ENCODE results near the gene HCAR1.
"Not testable (repeated sequence)": the region's sequence is repeated elsewhere in the genome, so short reads cannot be mapped to it uniquely, and the experiment has no call there.

Gene HCAR1

GRCh38 chr12:122721057-122721545, 9.5 kb downstream of the HCAR1 start:
- no peak for DNase-seq (ENCODE audit: low read depth in 2 of 2)

- not testable (repeated sequence) for DNase-seq (ENCODE audit: low read depth in 2 of 2)
Measured at GRCh38 chr12:122716658-122717057, 14.0 kb downstream of the HCAR1 start, which contains the start of gene HCAR3. Gene HCAR3, minus strand, starts transcription at chr12:122716811. Its CDS starts 74 bp downstream, at chr12:122716737.

GRCh38 chr12:122715211-122715610, 15.4 kb downstream of the HCAR1 start:
- DNase-seq (ENCODE audit: low read depth in 2 of 2): not testable (repeated sequence)

DNA sequence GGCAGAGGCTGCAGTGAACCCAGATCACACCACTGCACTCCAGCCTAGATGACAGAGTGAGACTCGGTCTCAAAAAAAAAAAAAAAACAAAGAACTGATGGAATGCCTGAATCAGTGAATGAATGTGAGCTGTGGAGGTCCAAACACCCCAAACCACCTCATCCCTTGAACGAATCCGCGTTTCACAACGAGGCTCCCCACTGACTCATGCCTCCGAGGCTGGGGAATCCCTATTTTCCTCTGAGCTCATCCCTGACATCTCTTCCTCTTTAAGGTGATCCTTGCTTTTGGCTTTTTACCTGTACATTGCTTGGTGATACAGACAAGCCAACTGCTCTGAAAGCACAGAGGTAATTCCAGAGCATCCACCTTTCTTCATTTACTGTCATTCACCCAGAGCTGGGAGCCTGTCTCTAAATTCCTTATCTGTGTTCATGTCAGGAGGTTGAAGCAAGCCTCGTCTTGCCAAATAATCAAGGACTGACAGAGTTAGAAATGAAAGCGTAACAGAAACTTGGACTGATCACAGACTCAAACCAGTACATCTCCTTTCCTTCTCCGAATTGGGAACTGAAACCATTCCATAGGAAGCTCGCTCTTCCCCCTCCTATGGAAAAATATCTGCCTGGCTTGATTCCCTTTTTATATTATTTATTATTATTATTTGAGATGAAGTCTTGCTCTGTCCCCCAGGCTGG, 17.0 kb downstream of the HCAR1 start:
- DNase-seq (ENCODE audit: low read depth in 2 of 2): not testable (repeated sequence)

DNA sequence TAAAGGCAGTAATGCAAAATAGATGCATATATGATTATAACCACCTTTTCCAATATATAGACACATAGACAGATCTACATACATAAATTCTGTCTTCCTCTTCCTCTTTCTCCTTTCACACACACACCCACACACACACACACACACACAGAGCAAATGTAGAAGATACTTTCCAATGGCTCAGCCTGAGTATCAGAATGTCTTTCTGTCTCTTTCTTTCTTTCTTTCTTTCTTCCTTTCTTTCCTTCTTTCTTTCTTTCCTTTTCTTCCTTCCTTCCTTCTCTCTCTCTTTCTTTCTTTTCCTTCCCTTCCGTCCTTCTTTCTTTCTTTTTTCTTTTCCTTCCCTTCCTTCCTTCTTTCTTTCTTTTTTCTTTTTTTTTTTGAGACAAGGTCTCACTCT, 19.4 kb downstream of the HCAR1 start:
- DNase-seq (ENCODE audit: low read depth in 2 of 2): not testable (repeated sequence)

DNA sequence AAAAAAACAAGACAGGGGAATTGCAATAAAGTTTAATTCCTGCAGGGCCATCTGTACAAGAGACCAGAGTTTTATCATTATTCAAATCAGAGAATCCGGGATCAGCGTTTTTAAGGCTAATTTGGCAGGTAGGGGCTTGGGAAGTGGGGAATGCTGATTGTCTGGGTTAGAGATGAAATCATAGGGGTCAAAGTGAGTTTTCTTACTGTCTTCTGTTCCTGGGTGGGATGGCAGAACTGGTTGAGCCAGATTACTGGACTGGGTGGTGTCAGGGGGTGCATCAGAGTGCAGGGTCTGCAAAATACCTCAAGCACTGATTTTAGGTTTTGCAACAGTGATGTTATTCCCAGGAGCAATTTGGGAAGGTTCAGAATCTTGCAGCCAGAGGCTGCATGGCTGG, 20.3 kb downstream of the HCAR1 start:
- DNase-seq (ENCODE audit: low read depth in 2 of 2): not testable (repeated sequence)

DNA sequence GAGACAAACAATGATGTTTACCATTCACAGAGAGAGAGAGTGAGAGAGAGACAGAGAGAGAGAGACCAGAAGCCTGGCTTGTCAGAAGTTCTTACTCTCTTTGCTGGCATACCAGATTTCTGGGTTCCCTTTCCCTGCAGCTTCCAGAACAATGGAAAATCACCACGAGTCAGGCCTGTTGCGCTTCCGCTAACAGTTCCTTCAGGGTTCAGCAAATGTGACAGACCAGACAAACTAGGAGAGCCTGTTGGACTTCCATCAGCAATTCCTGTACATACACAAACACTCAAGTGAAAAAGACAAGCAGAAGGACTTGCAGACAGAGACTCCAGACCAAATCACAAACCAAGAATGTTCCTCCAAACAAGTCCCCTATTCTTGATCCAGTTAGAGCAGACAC, 21.4 kb downstream of the HCAR1 start:
- not testable (repeated sequence) for DNase-seq (ENCODE audit: low read depth in 2 of 2)

DNA sequence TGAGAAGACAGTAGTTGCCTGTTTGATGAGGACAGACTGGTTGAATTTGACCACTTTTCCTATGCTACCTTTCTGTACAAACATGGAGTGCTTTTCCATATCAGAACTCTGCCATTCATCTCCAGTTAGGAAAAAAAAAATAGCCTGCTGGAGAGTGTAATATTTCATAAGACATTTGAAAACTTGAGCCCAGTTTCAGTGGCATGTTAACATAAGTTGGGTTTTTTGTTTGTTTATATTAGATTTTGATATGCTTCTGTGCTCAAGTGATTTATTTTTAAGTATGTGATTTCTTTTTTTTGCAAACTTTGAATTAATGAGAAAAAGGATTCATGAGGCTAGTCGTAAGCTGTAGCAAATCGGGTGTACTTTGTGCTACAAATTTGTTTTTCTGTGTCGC, 26.8 kb downstream of the HCAR1 start:
- DNase-seq (ENCODE audit: low read depth in 2 of 2): not testable (repeated sequence)

GRCh38 chr12:122702890-122703611, 27.6 kb downstream of the HCAR1 start, which contains the start of gene HCAR2:
Gene HCAR2, minus strand, starts transcription at chr12:122703357. Its CDS starts 74 bp downstream, at chr12:122703283.
- DNase-seq (ENCODE audit: low read depth in 2 of 2): not testable (repeated sequence)

- DNase-seq (ENCODE audit: low read depth in 2 of 2): not testable (repeated sequence)
Measured at GRCh38 chr12:122701481-122701880, 29.2 kb downstream of the HCAR1 start.

DNA sequence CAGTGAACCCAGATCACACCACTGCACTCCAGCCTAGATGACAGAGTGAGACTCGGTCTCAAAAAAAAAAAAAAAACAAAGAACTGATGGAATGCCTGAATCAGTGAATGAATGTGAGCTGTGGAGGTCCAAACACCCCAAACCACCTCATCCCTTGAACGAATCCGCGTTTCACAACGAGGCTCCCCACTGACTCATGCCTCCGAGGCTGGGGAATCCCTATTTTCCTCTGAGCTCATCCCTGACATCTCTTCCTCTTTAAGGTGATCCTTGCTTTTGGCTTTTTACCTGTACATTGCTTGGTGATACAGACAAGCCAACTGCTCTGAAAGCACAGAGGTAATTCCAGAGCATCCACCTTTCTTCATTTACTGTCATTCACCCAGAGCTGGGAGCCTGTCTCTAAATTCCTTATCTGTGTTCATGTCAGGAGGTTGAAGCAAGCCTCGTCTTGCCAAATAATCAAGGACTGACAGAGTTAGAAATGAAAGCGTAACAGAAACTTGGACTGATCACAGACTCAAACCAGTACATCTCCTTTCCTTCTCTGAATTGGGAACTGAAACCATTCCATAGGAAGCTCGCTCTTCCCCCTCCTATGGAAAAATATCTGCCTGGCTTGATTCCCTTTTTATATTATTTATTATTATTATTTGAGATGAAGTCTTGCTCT, 30.5 kb downstream of the HCAR1 start:
- DNase-seq (ENCODE audit: low read depth in 2 of 2): not testable (repeated sequence)

- not testable (repeated sequence) for DNase-seq (ENCODE audit: low read depth in 2 of 2)
Measured at GRCh38 chr12:122696922-122697321, 33.7 kb downstream of the HCAR1 start.

- DNase-seq (ENCODE audit: low read depth in 2 of 2): no peak
Measured at GRCh38 chr12:122691566-122691965, 39.1 kb downstream of the HCAR1 start.

DNA sequence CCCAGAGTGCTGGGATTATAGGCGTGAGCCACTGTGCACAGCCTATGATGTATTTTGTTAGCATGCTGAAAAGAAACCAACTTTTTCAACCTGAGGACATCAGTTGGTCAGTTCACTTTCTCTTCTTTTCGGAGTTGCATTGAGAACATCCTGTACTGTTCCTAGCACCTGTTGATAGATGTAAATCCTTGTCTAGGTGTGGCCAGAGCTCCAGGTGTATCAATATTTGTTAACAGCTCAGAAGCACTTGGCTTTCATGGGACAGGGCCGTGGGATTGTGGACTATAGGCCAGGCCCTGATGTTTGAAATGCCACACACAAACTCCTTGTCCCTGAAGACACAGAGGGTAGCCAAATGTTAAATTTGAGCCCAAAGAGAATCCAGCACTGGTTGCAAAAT, 42.4 kb downstream of the HCAR1 start:
- no peak for DNase-seq (ENCODE audit: low read depth in 2 of 2)

- no peak for DNase-seq (ENCODE audit: low read depth in 2 of 2)
Measured at GRCh38 chr12:122687086-122687485, 43.6 kb downstream of the HCAR1 start.

DNA sequence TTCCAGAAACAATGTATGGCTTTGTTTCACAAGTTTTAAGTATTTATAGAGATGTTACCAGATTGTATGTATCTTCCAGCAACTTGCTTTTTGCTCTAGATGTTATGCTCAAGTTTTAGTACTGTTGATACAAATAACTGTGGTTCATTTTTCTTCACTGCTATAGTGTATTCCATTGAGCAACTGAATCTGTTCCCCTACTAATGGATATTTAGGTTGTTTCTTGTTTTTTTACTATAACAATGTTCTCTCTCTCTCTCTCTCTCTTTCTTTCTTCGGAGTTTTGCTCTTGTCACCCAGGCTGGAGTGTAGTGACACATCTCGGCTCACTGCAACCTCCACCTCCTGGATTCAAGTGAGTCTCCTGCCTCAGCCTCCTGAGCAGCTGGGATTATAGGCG, 44.1 kb downstream of the HCAR1 start:
- DNase-seq (ENCODE audit: low read depth in 2 of 2): no peak

GRCh38 chr12:122684297-122684813, 46.3 kb downstream of the HCAR1 start:
- no peak for DNase-seq (ENCODE audit: low read depth in 2 of 2)

DNA sequence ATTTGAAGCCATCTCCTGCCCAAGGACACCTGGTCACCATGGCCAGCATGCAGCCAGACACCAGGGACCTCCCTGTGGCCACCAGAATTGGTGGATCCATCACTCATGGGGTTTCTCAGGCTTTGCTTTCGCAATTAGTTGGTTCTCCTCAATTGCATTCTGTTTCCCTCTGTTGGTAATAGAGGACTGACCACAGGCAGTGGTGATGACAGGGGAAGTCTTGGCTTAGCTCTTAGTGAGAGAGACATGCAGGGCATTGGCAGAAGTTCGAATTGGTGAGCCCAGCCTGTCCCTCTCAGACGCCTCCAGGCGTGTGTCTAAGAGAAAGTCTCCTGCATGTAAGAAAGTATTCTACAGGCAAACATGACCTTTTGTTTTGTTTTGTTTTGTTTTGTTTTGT, 48.8 kb downstream of the HCAR1 start:
- no peak for DNase-seq (ENCODE audit: low read depth in 2 of 2)

- DNase-seq (ENCODE audit: low read depth in 2 of 2): not testable (repeated sequence)
Measured at GRCh38 chr12:122680989-122681388, 49.7 kb downstream of the HCAR1 start.

DNA sequence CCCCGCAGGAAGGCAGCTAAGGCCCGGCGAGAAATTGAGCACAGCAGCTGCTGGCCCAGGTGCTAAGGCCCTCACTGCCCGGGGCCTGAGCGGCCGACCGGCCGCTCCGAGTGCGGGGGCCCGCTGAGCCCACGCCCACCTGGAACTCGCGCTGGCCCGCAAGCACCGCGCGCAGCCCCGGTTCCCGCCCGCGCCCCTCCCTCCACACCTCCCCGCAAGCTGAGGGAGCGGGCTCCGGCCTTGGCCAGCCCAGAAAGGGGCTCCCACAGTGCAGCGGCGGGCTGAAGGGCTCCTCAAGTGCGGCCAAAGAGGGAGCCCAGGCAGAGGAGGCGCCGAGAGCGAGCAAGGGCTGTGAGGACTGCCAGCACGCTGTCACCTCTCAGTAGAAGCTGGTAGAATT, 53.9 kb downstream of the HCAR1 start:
- DNase-seq (ENCODE audit: low read depth in 2 of 2): not testable (repeated sequence)

Measured in stimulated activated CD8-positive, alpha-beta memory T cell treated with anti-CD3 and anti-CD28 coated beads, Interleukin-15, amount 100 ng/mL, for 48 hours (primary cell).